IMR-90 (cell line): ENCODE results near the gene ETF1. TPM values are rescaled to one million over a fixed set of nuclear protein-coding genes. Genes with fewer than 3 reads are reported as not detected.

Experiments
- ATAC-seq: fragments of 200-7000 bp; cut with Tn5 transposase; 2 replicates; pipeline ENCODE4 v1.9.1; 2020; ENCODE audit warnings: low read depth, mild to moderate bottlenecking, moderate library complexity
- BruUV-seq: library from RNA; stranded (reverse); fragments of 400-500 nt; replicated peaks from 2 replicates; lab custom pipeline; 2021; lab: Mats Ljungman, UMichigan
- CTCF ChIA-PET: fragments of 300-600 bp; formaldehyde crosslinking; extraction: SDS; loops from one replicate; lab custom pipeline; 2021; ENCODE audit warnings: antibody characterized with exemption; lab: Yijun Ruan, JAX
- POLR2A ChIA-PET: fragments of 300-600 bp; sonication (Branson Sonifier 250); formaldehyde crosslinking; loops from one replicate; lab custom pipeline; 2022; ENCODE audit warnings: antibody characterized with exemption; ENCODE audit not compliant: unreplicated experiment; lab: Charles Lee
- DNase-seq: peaks from one replicate; pipeline ENCODE4 v3.0.0; 2013
- H2AFZ ChIP-seq: replicated peaks from 2 replicates; pipeline ENCODE3; 2013; ENCODE audit warnings: low read length, mild to moderate bottlenecking; ENCODE audit not compliant: poor library complexity
- H2AK5ac ChIP-seq: 2 replicates; pipeline ENCODE4 v1.6.1; 2013; ENCODE audit warnings: low read depth, low read length, inconsistent platforms
- H2AK9ac ChIP-seq: replicated peaks from 2 replicates; pipeline ENCODE3; 2013; ENCODE audit warnings: mild to moderate bottlenecking, low read depth, low read length, moderate library complexity; ENCODE audit not compliant: poor library complexity
- H2BK120ac ChIP-seq: 2 replicates; pipeline ENCODE4 v1.6.1; 2013; ENCODE audit warnings: low read depth, low read length, inconsistent platforms
- H2BK15ac ChIP-seq: 3 replicates; pipeline ENCODE4 v1.6.1; 2013; ENCODE audit warnings: low read depth, low read length, inconsistent platforms
- H2BK20ac ChIP-seq: 2 replicates; pipeline ENCODE4 v1.6.1; 2013; ENCODE audit warnings: low read depth, mild to moderate bottlenecking, inconsistent platforms, low read length, moderate library complexity
- H2BK5ac ChIP-seq: 2 replicates; pipeline ENCODE4 v1.6.1; 2013; ENCODE audit warnings: mild to moderate bottlenecking, low read depth, low read length, inconsistent platforms; ENCODE audit not compliant: poor library complexity, severe bottlenecking
- H3K14ac ChIP-seq: replicated peaks from 2 replicates; pipeline ENCODE4 v1.6.1; 2013; ENCODE audit warnings: low read depth, low read length, inconsistent platforms
- H3K18ac ChIP-seq: 2 replicates; pipeline ENCODE4 v1.6.1; 2013; ENCODE audit warnings: low read depth, low read length, control low read depth
- H3K23ac ChIP-seq: 2 replicates; pipeline ENCODE4 v1.6.1; 2013; ENCODE audit warnings: low read depth, low read length, inconsistent platforms
- H3K27ac ChIP-seq: 2 replicates; pipeline ENCODE4 v1.5.1; 2013; ENCODE audit warnings: mild to moderate bottlenecking, control low read depth, low read length; ENCODE audit not compliant: insufficient read depth
- H3K27me3 ChIP-seq: 2 replicates; pipeline ENCODE4 v1.6.1; 2013; ENCODE audit warnings: low read length; ENCODE audit not compliant: control insufficient read depth, insufficient read depth
- H3K36me3 ChIP-seq: 2 replicates; pipeline ENCODE4 v1.6.1; 2013; ENCODE audit warnings: low read length, mixed read lengths; ENCODE audit not compliant: control insufficient read depth, insufficient read depth
- H3K4ac ChIP-seq: 2 replicates; pipeline ENCODE4 v1.6.1; 2013; ENCODE audit warnings: low read depth, low read length, inconsistent platforms
- H3K4me1 ChIP-seq: 2 replicates; pipeline ENCODE4 v1.6.1; 2013; ENCODE audit warnings: low read length, mixed read lengths; ENCODE audit not compliant: control insufficient read depth, insufficient read depth
- H3K4me2 ChIP-seq: 2 replicates; pipeline ENCODE4 v1.6.1; 2013; ENCODE audit warnings: low read depth, mild to moderate bottlenecking, control low read depth, low read length, moderate library complexity
- H3K4me3 ChIP-seq: 2 replicates; pipeline ENCODE4 v1.5.1; 2013; ENCODE audit warnings: low read depth, mild to moderate bottlenecking, control low read depth, low read length, moderate library complexity; ENCODE audit not compliant: insufficient read depth
- H3K56ac ChIP-seq: 2 replicates; pipeline ENCODE4 v1.6.1; 2013; ENCODE audit warnings: low read length, inconsistent platforms; ENCODE audit not compliant: insufficient read depth; ENCODE audit errors: extremely low read depth
- H3K79me1 ChIP-seq, 2 experiments: 2 replicates each; pipeline ENCODE4 v1.6.1; 2013; ENCODE audit warnings: low read length in 2 of 2, inconsistent platforms in 1 of 2, low read depth in 1 of 2
- H3K9ac ChIP-seq: 2 replicates; pipeline ENCODE4 v1.6.1; 2013; ENCODE audit warnings: low read depth, low read length, control low read depth
- H3K9me1 ChIP-seq: 2 replicates; pipeline ENCODE4 v1.6.1; 2013; ENCODE audit warnings: low read length, inconsistent platforms; ENCODE audit not compliant: insufficient read depth
- H3K9me3 ChIP-seq: 2 replicates; pipeline ENCODE4 v1.6.1; 2013; ENCODE audit warnings: low read length; ENCODE audit not compliant: control insufficient read depth, insufficient read depth
- H4K20me1 ChIP-seq: 2 replicates; pipeline ENCODE4 v1.6.1; 2013; ENCODE audit warnings: low read length, inconsistent platforms; ENCODE audit not compliant: insufficient read depth
- H4K5ac ChIP-seq: 2 replicates; pipeline ENCODE4 v1.6.1; 2013; ENCODE audit warnings: mild to moderate bottlenecking, low read depth, low read length, control low read depth
- H4K8ac ChIP-seq, 2 experiments: 2 replicates each; pipeline ENCODE4 v1.6.1; 2013; ENCODE audit warnings: low read depth in 2 of 2, low read length in 2 of 2, control low read depth in 1 of 2, inconsistent platforms in 1 of 2
- H4K91ac ChIP-seq: 2 replicates; pipeline ENCODE4 v1.6.1; 2013; ENCODE audit warnings: low read depth, low read length, inconsistent platforms; ENCODE audit not compliant: insufficient read depth
- BHLHE40 ChIP-seq: fragments of 150-350 bp; IDR thresholded peaks from 2 replicates; pipeline ENCODE4 v1.6.1; 2016; ENCODE audit warnings: mild to moderate bottlenecking, low read depth, low read length
- CEBPB ChIP-seq: IDR thresholded peaks from 2 replicates; pipeline ENCODE4 v1.6.1; 2012; ENCODE audit warnings: low read depth, low read length, improper control_type of control experiment
- CHD1 ChIP-seq: IDR thresholded peaks from 2 replicates; pipeline ENCODE4 v1.6.1; 2012; ENCODE audit warnings: low read depth, low read length, improper control_type of control experiment
- CTCF ChIP-seq: conservative IDR thresholded peaks from 2 replicates; pipeline ENCODE4 v1.5.1; 2012; ENCODE audit warnings: mild to moderate bottlenecking, low read depth, low read length, improper control_type of control experiment
- ELK1 ChIP-seq: fragments of 150-350 bp; IDR thresholded peaks from 2 replicates; pipeline ENCODE4 v1.6.1; 2016; ENCODE audit warnings: low read depth, mild to moderate bottlenecking, low read length, moderate library complexity, borderline replicate concordance
- FOS ChIP-seq: fragments of 150-350 bp; IDR thresholded peaks from 2 replicates; pipeline ENCODE4 v1.6.1; 2016; ENCODE audit warnings: low read depth, low read length
- MAFK ChIP-seq: IDR thresholded peaks from 2 replicates; pipeline ENCODE4 v1.6.1; 2012; ENCODE audit warnings: low read depth, low read length, improper control_type of control experiment
- MXI1 ChIP-seq: IDR thresholded peaks from 2 replicates; pipeline ENCODE4 v1.6.1; 2012; ENCODE audit warnings: low read depth, mild to moderate bottlenecking, low read length, moderate library complexity, borderline replicate concordance
- NFE2L2 ChIP-seq: fragments of 150-350 bp; IDR thresholded peaks from 2 replicates; pipeline ENCODE4 v1.6.1; 2016; ENCODE audit warnings: low read depth, mild to moderate bottlenecking, low read length
- POLR2A ChIP-seq: IDR thresholded peaks from 2 replicates; pipeline ENCODE4 v1.6.1; 2012; ENCODE audit warnings: mild to moderate bottlenecking, low read depth, low read length
- RAD21 ChIP-seq: IDR thresholded peaks from 2 replicates; pipeline ENCODE4 v1.6.1; 2012; ENCODE audit warnings: low read length, improper control_type of control experiment
- RCOR1 ChIP-seq: IDR thresholded peaks from 2 replicates; pipeline ENCODE4 v1.6.1; 2012; ENCODE audit warnings: mild to moderate bottlenecking, low read length, improper control_type of control experiment; ENCODE audit not compliant: insufficient replicate concordance
- RFX5 ChIP-seq: IDR thresholded peaks from 2 replicates; pipeline ENCODE4 v1.8.0; 2012; ENCODE audit warnings: low read depth, mild to moderate bottlenecking, low read length, moderate library complexity
- SMC3 ChIP-seq: fragments of 150-350 bp; IDR thresholded peaks from 2 replicates; pipeline ENCODE4 v1.6.1; 2016; ENCODE audit warnings: low read depth, mild to moderate bottlenecking, antibody characterized with exemption, low read length, moderate library complexity
- USF2 ChIP-seq: fragments of 150-350 bp; IDR thresholded peaks from 2 replicates; pipeline ENCODE4 v1.6.1; 2017; ENCODE audit warnings: mild to moderate bottlenecking, antibody characterized with exemption, low read length, low read depth
- dilution Hi-C: fragments of 300-500 bp; cut with HindIII; formaldehyde crosslinking; loops from one replicate; pipeline ENCODE4 v1.14.3; 2018; ENCODE audit warnings: low sequenced_read_pairs; ENCODE audit not compliant: unreplicated experiment
- in situ Hi-C: fragments of 300-500 bp; cut with MboI; formaldehyde crosslinking; loops from 3 replicates; pipeline ENCODE4 v1.14.3; 2019; ENCODE audit warnings: low sequenced_read_pairs, inconsistent platforms, mixed read lengths
- intact Hi-C: fragments of 100-400 bp; cut with micrococcal nuclease; formaldehyde crosslinking; loops from 2 replicates; pipeline ENCODE4 v1.10.0; 2022
- polyA plus RNA-seq, 3 experiments: library from polyadenylated mRNA; depleted of rRNA; stranded (reverse); fragments of >200 nt; gene quantifications; 2 replicates each; pipeline ENCODE4 v1.2.3, GENCODE V29; 2012; ENCODE audit warnings: low replicate concordance in 1 of 3
- total RNA-seq: library from RNA; depleted of rRNA; stranded (reverse); fragments of >200 nt; gene quantifications from 2 replicates; pipeline ENCODE4 v1.2.3, GENCODE V29; 2012

The ETF1 gene
- total and polyA plus RNA-seq, 2 of the 4 experiments (the other 2 are of a cell fraction) = 53.2 to 126 TPM

GRCh38 chr5:138585157-138585556 lies 42.1 kb upstream of the ETF1 start:
- DNase-seq = no peak
- no peaks in the 10 kb centered on the region for H3K9me3 ChIP-seq
- TF ChIP-seq CEBPB (no peak), NFE2L2 (no peak), FOS (no peak), MXI1 (no peak), BHLHE40 (no peak), CHD1 (no peak), POLR2A (no peak), USF2 (no peak), MAFK (no peak), RAD21 (no peak), RCOR1 (no peak), ELK1 (no peak), RFX5 (no peak), CTCF (no peak), SMC3 (no peak)
- H3K23ac ChIP-seq = no peak overlapping the region
- H2AK9ac ChIP-seq = no peak overlapping the region
- POLR2A ChIA-PET = no interaction called here
- peaks cover 20% of the 10 kb centered on the region for H3K27me3 ChIP-seq
- no peak for ATAC-seq
- H2AFZ ChIP-seq = no peak overlapping the region
- in situ Hi-C loops (no loop called here), dilution Hi-C loops (no loop called here), intact Hi-C loops (no loop called here)
- H3K9me1 ChIP-seq = no peaks in the 10 kb centered on the region
- no peak overlapping the region for H3K4me3 ChIP-seq
- CTCF ChIA-PET = no interaction called here
- no peaks in the 10 kb centered on the region for H3K79me1 ChIP-seq
- no TSS peak for BruUV-seq
- H3K4me1 ChIP-seq = no peaks in the 10 kb centered on the region
- H4K5ac ChIP-seq = no peak overlapping the region
- H3K9ac ChIP-seq = no peak overlapping the region
- no peak overlapping the region for H4K91ac ChIP-seq
- no peak overlapping the region for H2BK15ac ChIP-seq
- H4K20me1 ChIP-seq = no peaks in the 10 kb centered on the region
- no peaks in the 10 kb centered on the region for H3K36me3 ChIP-seq
- H2AK5ac ChIP-seq = no peak overlapping the region
- H4K8ac ChIP-seq = no peak overlapping the region
- no peak overlapping the region for H3K4ac ChIP-seq
- H2BK20ac ChIP-seq = no peak overlapping the region
- no peak overlapping the region for H2BK5ac ChIP-seq
- H3K56ac ChIP-seq = no peak overlapping the region
- H3K18ac ChIP-seq = no peak overlapping the region
- no peak overlapping the region for H3K27ac ChIP-seq
- no peak overlapping the region for H3K14ac ChIP-seq
- no peak overlapping the region for H3K4me2 ChIP-seq
- H2BK120ac ChIP-seq = no peak overlapping the region
